Measurements from ENCODE around the gene GEMIN8.
A peak's percentile ranks its signal among the peaks of the same experiment; 100 is the strongest.

Gene GEMIN8

DNA sequence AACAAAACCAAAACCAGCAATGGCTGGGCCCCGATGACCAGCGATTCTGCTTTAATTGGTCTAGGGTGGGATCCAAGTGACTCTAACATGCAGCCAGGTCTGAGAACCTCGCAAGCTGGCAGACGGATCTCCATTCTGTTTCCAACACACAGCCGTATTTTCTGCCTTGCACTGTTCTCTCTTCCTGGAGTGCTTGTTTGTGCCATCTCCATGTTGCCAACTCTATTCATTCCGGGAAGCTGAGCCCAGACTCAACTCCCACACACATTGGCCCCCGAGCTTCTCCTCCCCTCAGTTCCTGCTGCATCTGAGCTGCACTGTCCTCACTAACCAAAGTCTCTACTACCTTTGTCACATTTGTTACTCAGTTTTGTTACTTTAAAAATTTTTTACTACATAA is 35.6 kb downstream of the GEMIN8 start:
- H3K27me3 ChIP-seq (ENCODE audit: insufficient read depth, poor library complexity, severe bottlenecking) = no peaks in the 10 kb centered on the region
- H3K27ac ChIP-seq (replicated peaks) = no peak overlapping the region
- no peak for TF ChIP-seq GABPA (IDR thresholded peaks at IDR 0.05; ENCODE audit: low read depth)
- TF ChIP-seq POLR2AphosphoS5 (IDR thresholded peaks at IDR 0.05; ENCODE audit: low read depth) = no peak
- no peak overlapping the region for H3K4me3 ChIP-seq (replicated peaks; ENCODE audit: insufficient read depth, low read length)
- no peak for DNase-seq (ENCODE audit: low read depth in 1 of 2, low spot score in 1 of 2)

DNA sequence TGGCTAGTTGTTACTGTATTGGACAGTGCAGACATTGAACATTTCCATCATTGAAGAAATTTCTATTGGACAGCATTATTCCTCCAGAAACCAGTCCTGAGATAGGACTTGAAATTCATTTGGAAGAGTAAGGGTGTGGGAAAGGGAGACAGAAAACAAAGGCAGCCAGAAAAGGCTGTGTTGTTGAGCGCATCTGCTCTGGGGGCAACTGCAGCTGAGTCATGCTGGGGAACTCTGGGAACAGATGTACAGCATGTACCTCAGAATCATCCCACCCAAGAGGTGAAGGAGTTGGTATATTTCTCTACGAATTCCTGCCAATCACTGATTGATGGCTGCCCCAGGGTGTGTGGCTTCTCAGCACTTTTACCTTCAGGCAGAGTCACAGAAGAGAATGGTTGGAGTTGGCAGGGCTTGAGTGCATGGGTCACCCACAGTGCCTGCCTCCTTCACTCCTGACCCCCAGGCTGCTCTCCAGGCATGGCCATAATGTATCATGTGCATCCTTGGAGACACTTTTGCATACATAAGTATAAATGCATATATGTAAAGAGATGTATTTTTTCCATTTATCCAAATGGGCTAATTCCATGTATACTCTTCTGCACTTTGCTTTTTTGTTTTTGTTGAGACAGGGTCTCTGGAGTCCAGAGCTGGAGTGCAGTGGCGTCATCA is 39.4 kb downstream of the GEMIN8 start:
- Histone ChIP-seq H3K27me3 (ENCODE audit: insufficient read depth, poor library complexity, severe bottlenecking) (no peaks in the 10 kb centered on the region), H3K27ac (replicated peaks) (no peak overlapping the region), H3K4me3 (replicated peaks; ENCODE audit: insufficient read depth, low read length) (no peak overlapping the region)
- TF ChIP-seq GABPA (IDR thresholded peaks at IDR 0.05; ENCODE audit: low read depth) (no peak), POLR2AphosphoS5 (IDR thresholded peaks at IDR 0.05; ENCODE audit: low read depth) (no peak)
- TF ChIP-seq, protein P1, sequence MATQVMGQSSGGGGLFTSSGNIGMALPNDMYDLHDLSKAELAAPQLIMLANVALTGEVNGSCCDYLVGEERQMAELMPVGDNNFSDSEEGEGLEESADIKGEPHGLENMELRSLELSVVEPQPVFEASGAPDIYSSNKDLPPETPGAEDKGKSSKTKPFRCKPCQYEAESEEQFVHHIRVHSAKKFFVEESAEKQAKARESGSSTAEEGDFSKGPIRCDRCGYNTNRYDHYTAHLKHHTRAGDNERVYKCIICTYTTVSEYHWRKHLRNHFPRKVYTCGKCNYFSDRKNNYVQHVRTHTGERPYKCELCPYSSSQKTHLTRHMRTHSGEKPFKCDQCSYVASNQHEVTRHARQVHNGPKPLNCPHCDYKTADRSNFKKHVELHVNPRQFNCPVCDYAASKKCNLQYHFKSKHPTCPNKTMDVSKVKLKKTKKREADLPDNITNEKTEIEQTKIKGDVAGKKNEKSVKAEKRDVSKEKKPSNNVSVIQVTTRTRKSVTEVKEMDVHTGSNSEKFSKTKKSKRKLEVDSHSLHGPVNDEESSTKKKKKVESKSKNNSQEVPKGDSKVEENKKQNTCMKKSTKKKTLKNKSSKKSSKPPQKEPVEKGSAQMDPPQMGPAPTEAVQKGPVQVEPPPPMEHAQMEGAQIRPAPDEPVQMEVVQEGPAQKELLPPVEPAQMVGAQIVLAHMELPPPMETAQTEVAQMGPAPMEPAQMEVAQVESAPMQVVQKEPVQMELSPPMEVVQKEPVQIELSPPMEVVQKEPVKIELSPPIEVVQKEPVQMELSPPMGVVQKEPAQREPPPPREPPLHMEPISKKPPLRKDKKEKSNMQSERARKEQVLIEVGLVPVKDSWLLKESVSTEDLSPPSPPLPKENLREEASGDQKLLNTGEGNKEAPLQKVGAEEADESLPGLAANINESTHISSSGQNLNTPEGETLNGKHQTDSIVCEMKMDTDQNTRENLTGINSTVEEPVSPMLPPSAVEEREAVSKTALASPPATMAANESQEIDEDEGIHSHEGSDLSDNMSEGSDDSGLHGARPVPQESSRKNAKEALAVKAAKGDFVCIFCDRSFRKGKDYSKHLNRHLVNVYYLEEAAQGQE (IDR thresholded peaks at IDR 0.05; ENCODE audit: insufficient replicate concordance, low read depth) = no peak
- TF ChIP-seq, protein P2, sequence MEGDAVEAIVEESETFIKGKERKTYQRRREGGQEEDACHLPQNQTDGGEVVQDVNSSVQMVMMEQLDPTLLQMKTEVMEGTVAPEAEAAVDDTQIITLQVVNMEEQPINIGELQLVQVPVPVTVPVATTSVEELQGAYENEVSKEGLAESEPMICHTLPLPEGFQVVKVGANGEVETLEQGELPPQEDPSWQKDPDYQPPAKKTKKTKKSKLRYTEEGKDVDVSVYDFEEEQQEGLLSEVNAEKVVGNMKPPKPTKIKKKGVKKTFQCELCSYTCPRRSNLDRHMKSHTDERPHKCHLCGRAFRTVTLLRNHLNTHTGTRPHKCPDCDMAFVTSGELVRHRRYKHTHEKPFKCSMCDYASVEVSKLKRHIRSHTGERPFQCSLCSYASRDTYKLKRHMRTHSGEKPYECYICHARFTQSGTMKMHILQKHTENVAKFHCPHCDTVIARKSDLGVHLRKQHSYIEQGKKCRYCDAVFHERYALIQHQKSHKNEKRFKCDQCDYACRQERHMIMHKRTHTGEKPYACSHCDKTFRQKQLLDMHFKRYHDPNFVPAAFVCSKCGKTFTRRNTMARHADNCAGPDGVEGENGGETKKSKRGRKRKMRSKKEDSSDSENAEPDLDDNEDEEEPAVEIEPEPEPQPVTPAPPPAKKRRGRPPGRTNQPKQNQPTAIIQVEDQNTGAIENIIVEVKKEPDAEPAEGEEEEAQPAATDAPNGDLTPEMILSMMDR (IDR thresholded peaks at IDR 0.05; ENCODE audit: insufficient read depth, low read length) = no peak
- no peak for DNase-seq (ENCODE audit: low read depth in 1 of 2, low spot score in 1 of 2)

DNA sequence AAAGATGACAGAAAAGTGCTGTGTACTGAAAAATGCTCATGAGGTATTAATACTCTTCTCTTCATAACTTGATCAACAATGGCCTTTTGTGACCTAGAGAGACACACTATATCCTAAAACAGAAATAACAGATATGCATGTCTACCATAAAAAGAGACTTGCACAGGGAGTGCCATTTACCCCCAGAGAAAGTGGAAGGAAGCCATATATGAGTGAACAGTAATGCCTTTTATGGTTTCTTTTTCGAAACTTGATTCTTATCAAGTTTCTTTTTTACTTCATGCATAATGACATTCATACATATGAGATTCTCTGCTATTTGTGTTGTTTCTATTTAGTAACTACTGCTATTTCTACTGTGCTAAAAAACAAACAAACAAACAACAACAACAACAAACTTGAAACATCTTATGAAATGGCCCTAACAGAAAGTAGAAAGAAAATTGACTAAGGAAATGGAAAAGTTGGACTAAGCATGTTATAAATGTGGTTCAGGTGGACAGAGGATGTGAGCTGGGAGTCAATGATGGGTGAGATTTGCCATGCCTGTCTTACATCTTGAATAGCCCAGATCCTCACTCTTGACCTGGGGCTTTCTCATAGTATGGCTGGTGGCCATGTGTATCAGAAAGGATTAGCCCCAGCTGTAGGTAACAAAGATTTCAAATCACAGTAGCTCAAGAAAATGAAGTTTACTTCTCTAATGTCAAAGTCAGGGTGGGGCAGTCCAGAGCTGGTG is 43.8 kb downstream of the GEMIN8 start:
- DNase-seq (ENCODE audit: low read depth in 1 of 2, low spot score in 1 of 2) = no peak
- no peak overlapping the region for H3K27ac ChIP-seq (replicated peaks)
- no peak for TF ChIP-seq POLR2AphosphoS5 (IDR thresholded peaks at IDR 0.05; ENCODE audit: low read depth)
- TF ChIP-seq, protein P1 (IDR thresholded peaks at IDR 0.05; ENCODE audit: insufficient replicate concordance, low read depth) = no peak
- no peak for TF ChIP-seq GABPA (IDR thresholded peaks at IDR 0.05; ENCODE audit: low read depth)
- no peak overlapping the region for H3K4me3 ChIP-seq (replicated peaks; ENCODE audit: insufficient read depth, low read length)
- H3K27me3 ChIP-seq (ENCODE audit: insufficient read depth, poor library complexity, severe bottlenecking) = no peaks in the 10 kb centered on the region

DNA sequence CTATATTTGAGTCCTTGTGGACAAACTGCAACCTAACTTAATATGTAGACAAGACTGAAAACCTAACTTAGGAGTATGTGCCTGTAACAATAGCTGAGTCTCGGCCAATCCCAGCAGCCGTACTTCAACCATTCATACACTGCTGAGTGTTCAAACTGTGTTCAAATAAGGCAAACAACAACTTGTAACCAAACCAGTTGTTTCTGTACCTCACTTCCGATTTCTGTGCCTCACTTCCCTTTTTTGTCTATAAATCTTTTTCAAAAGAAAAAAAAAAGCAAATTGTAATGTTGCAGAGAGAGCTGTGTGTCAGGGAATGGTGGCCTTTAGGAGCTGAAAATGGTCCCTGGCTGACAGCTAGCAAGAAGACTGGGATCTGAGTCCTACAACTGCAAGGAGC is 46.0 kb downstream of the GEMIN8 start:
- Histone ChIP-seq H3K27ac (replicated peaks) (0 out of 2 replicates have a peak overlapping the region, but pooled peaks have one; percentile 16), H3K4me3 (replicated peaks; ENCODE audit: insufficient read depth, low read length) (no peak overlapping the region), H3K27me3 (ENCODE audit: insufficient read depth, poor library complexity, severe bottlenecking) (no peaks in the 10 kb centered on the region)
- DNase-seq (ENCODE audit: low read depth in 1 of 2, low spot score in 1 of 2) = peak; percentile 0 to 29
- no peak for TF ChIP-seq GABPA (IDR thresholded peaks at IDR 0.05; ENCODE audit: low read depth)
- TF ChIP-seq SPI1 (IDR thresholded peaks at IDR 0.05; ENCODE audit: borderline replicate concordance, low read depth) = peak; percentile 94
- TF ChIP-seq POLR2AphosphoS5 (IDR thresholded peaks at IDR 0.05; ENCODE audit: low read depth) = no peak

DNA sequence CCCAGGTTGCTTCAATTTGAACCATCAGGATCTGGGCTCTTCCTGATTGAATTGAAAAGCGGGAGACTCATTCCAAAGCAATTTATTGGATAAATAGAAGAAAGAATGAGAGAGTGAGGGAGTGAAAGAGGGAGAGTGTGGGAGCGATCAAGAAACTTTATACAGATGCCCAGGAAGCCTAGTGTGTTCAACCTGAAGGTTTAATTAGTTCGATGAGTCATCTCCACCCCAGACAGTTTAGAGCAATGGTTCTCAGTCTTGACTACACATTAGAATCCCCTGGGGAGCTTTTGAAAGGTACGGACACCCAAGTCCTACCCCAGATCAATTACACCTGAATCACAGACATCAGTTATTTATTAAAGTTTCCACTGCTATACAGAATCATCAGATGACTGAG is 61.5 kb downstream of the GEMIN8 start:
- no peak for TF ChIP-seq GABPA (IDR thresholded peaks at IDR 0.05; ENCODE audit: low read depth)
- TF ChIP-seq, protein P1 (IDR thresholded peaks at IDR 0.05; ENCODE audit: insufficient replicate concordance, low read depth) = no peak
- TF ChIP-seq, protein P2 (IDR thresholded peaks at IDR 0.05; ENCODE audit: insufficient read depth, low read length) = no peak
- TF ChIP-seq POLR2AphosphoS5 (IDR thresholded peaks at IDR 0.05; ENCODE audit: low read depth) = no peak
- no peak for TF ChIP-seq SPI1 (IDR thresholded peaks at IDR 0.05; ENCODE audit: borderline replicate concordance, low read depth)
- no peaks in the 10 kb centered on the region for H3K27me3 ChIP-seq (ENCODE audit: insufficient read depth, poor library complexity, severe bottlenecking)
- no peak overlapping the region for H3K27ac ChIP-seq (replicated peaks)
- no peak for DNase-seq (ENCODE audit: low read depth in 1 of 2, low spot score in 1 of 2)
- H3K4me3 ChIP-seq (replicated peaks; ENCODE audit: insufficient read depth, low read length) = no peak overlapping the region
